Cardiac ventricle fibroblast (primary cell): Measurements from ENCODE around the gene PMFBP1. TPM values are rescaled to one million over a fixed set of nuclear protein-coding genes. Genes with fewer than 3 reads are reported as not detected.

Experiments
- total RNA-seq: library from RNA; depleted of rRNA; stranded (reverse); fragments of >200 nt; gene quantifications from 2 replicates; pipeline ENCODE4 v1.2.3, GENCODE V29; 2015

Gene PMFBP1
- total RNA-seq = not detected in 2 replicates

GRCh38 chr16:72172105-72173034, at the start of gene PMFBP1:
Gene PMFBP1, minus strand, starts transcription at chr16:72172155. Its CDS starts 947 bp downstream, at chr16:72171208.

DNA sequence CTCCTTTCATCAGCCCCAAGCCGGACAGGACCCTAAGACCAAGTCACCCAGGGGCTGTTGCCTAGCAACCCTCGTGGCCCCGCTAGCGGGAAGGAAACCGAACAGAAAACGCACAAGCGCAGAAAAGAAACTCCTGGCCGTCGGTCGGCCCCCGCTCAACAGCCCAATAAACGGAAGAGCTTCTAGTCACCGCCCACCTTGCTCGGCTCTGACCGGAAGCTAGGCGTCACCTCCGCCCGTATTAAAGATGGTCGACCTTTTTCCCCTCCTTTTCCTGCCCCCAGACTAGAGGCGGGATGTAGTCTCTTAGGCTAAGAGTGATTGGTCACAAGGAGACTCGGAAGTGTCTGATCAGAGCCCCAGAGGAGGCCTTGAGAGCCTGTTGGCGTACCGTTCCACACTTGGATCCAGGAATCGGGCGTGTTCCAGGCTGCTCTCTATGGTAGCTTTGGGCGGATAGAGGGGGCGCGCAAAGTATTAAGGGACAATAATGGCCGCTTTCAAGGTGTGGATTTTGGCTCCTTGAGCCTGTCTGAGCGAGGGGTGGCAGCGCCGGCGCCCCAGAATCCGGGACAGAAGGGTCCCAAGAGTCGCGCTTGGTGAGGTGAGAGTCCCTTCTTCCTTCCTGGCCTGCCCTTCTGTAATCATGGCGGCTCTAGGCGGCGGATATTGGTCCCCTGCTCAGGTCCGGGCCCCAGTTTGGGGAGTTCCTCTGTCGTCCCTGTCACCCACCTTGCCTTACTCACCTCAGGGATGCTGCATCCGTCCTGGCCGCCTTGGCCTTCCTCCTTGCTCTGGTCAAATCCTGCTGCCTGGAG, 78.3 kb downstream of the PMFBP1 start, which contains the start of the genes DHX38 and TXNL4B:
Gene DHX38, plus strand, starts transcription at position 400 of the 818 bp plus-strand sequence. CDS start 2,311 bp downstream, outside the sequence.
Gene TXNL4B, minus strand, starts transcription at position 173 of the 818 bp plus-strand sequence. CDS start 2,871 bp downstream, outside the sequence.

Other genes starting within 250 kb of the PMFBP1 start
- not detected in 2 replicates for gene PKD1L3, start 171.8 kb downstream of the PMFBP1 start, total RNA-seq
- 2.6 and 4.2 TPM in 2 replicates for gene DHODH, start 163.4 kb downstream of the PMFBP1 start, total RNA-seq
- gene HP, start 117.7 kb downstream of the PMFBP1 start, total RNA-seq = 7.2 and 17.7 TPM in 2 replicates
- 0.56 and 0.98 TPM in 2 replicates for gene HPR, start 108.9 kb downstream of the PMFBP1 start, total RNA-seq
- 9.4 and 11.0 TPM in 2 replicates for gene TXNL4B, start 78.5 kb downstream of the PMFBP1 start, total RNA-seq
- 23.1 and 41.4 TPM in 2 replicates for gene DHX38, start 78.3 kb downstream of the PMFBP1 start, total RNA-seq